Pancreas (tissue), 10 donors: ENCODE measurements around the gene CTRB2. TPM values are rescaled to one million over a fixed set of nuclear protein-coding genes. Genes with fewer than 3 reads are reported as not detected.
"Not testable (repeated sequence)": the region's sequence is repeated elsewhere in the genome, so short reads cannot be mapped to it uniquely, and the experiment has no call there.

Experiments used
- ATAC-seq, 4 donors: fragments of 200-7000 bp; cut with Tn5 transposase; one replicate each; pipeline versions ENCODE4 v1.8.0 to v1.9.1; 2020; ENCODE audit warnings: mild to moderate bottlenecking in 4 of 4, moderate library complexity in 4 of 4
- DNase-seq, 6 donors: peaks; one replicate each; pipeline ENCODE4 v3.0.0-alpha.2; 2020
- FAIRE-seq: peaks from 2 replicates; lab custom pipeline; 2012; peaks lifted over from hg19 to GRCh38; lab: Jason Lieb, UNC
- H3K27ac ChIP-seq, 4 donors: fragments of 200-600 bp; sonication (generic); 1 replicate in 3 of 4; 2 replicates in 1 of 4; pipeline versions ENCODE4 v1.5.0 to v1.8.0; 2020
- H3K27me3 ChIP-seq, 4 donors: fragments of 200-600 bp; one replicate each; pipeline ENCODE4 v1.8.0; 2021
- H3K36me3 ChIP-seq, 3 donors: fragments of 200-600 bp; sonication (generic) in 1 of 3; one replicate each; pipeline versions ENCODE4 v1.5.0 to v1.8.0; 2020 to 2021
- H3K4me1 ChIP-seq, 3 donors: fragments of 200-600 bp; one replicate each; pipeline ENCODE4 v1.8.0; 2021
- H3K4me3 ChIP-seq, 4 donors: fragments of 200-600 bp; sonication (generic) in 2 of 4; one replicate each; pipeline versions ENCODE4 v1.5.0 to v1.8.0; 2020 to 2021
- H3K9me3 ChIP-seq, 4 donors: fragments of 200-600 bp; one replicate each; pipeline ENCODE4 v1.8.0; 2021
- CTCF ChIP-seq, 4 donors: fragments of 200-600 bp; sonication (generic) in 3 of 4; IDR thresholded peaks; one replicate each; pipeline versions ENCODE4 v1.5.0 to v1.8.0; 2021; ENCODE audit warnings: antibody characterized with exemption in 4 of 4
- WGBS, 2 donors: extraction: QIAGEN DNeasy Blood & Tissue Kit; methylation state at CpG; one replicate each; pipeline ENCODE4 v1.1.7; 2013; 5-methylcytosine and 5-hydroxymethylcytosine counted together
- intact Hi-C, 3 donors: fragments of 100-400 bp; cut with DNase I; formaldehyde crosslinking; loops; one replicate each; pipeline versions ENCODE4 v1.11.1 to v1.14.2; 2022
- polyA plus RNA-seq, 2 donors: library from polyadenylated mRNA; stranded (reverse); fragments of 200-250 nt; gene quantifications; one replicate each; pipeline ENCODE4 v1.2.3, GENCODE V29; 2013
- total RNA-seq, 6 donors: library from RNA; stranded (reverse); fragmentation: NEBNext Ultra II Directional in 4 of 6; extraction: Animal tissue kit (Norgen Biotek cat#: 25700) in 4 of 6; gene quantifications; one replicate each; pipeline versions ENCODE4 v1.2.1 to v1.2.4, GENCODE V29; 2021 to 2023
- donor health status: healthy with polysubstance abuse.
- donor health status: DM: no; HTN: no; CAD: no; lungs with moderate emphysema.
- donor health status: DM: no; HTN: no; CAD: no.
- donor health status: control.
- donor health status: control.
- donor health status: Bipolar disorder and iron deficiency.
- donor health status: DM: yes; HTN: yes; CAD: no.
- donor health status: DM: no; HTN: no; CAD: no.
- donor health status: DM: no; HTN: no; CAD: no.
- donor health status: DM: yes; HTN: yes; CAD: no.

Gene CTRB2
- total and polyA plus RNA-seq, 8 donors = 20,002 to 57,899 (median 37,962) TPM

GRCh38 chr16:75216127-75216526 is 9.2 kb upstream of the CTRB2 start:
- H3K9me3 ChIP-seq = no peaks in the 10 kb centered on the region
- H3K27me3 ChIP-seq = no peaks in the 10 kb centered on the region
- peaks cover 4 to 15% (median 11%) of the 10 kb centered on the region in 3 donors for H3K4me1 ChIP-seq
- 35 to 39% methylated on average over 2 of the region's 2 CpGs for WGBS, 2 donors
- DNase-seq (peak in 3 of 6 donors; percentile 42 to 68 (median 52)), ATAC-seq (peak; percentile 19 to 43 (median 40)), FAIRE-seq (no peak)
- no peak for TF ChIP-seq CTCF (IDR thresholded peaks at IDR 0.05)
- peaks cover 0 to 4% (median 0%) of the 10 kb centered on the region in 3 donors for H3K36me3 ChIP-seq
- H3K4me3 ChIP-seq = peak overlapping the region in 1 of 4 donors; percentile 60
- intact Hi-C loops = no loop called here
- peak overlapping the region; percentile 56 to 98 (median 91) for H3K27ac ChIP-seq

DNA sequence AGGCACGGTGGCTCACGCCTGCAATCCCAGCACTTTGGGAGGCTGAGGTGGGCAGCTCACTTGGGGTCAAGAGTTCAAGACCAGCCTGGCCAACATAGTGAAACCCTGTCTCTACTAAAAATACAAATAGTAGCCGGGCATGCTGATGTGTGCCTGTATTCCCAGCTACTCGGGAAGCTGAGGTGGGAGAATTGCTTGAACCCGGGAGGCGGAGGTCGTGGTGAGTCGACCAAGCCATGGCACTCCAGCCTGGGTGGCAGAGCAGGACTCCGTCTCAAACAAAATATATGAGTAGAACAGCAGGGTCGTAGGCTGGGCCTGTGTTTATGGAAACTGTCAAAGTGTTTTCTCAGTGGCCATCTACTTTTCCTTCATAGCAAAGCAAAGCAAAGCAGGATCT is 4.3 kb upstream of the CTRB2 start:
- H3K36me3 ChIP-seq, H3K27ac ChIP-seq, H3K9me3 ChIP-seq, H3K27me3 ChIP-seq, ATAC-seq, H3K4me3 ChIP-seq, FAIRE-seq, intact Hi-C loops: not testable (repeated sequence)
- H3K4me1 ChIP-seq = peaks cover 5 to 19% (median 12%) of the 10 kb centered on the region in 3 donors
- peak in 1 of 6 donors; percentile 28 for DNase-seq
- WGBS, 2 donors = 85 to 86% methylated on average over 10 of the region's 10 CpGs

GRCh38 chr16:75209944-75210343 is 3.0 kb upstream of the CTRB2 start:
- Histone ChIP-seq H3K4me1 (peaks cover 5 to 15% (median 7%) of the 10 kb centered on the region in 3 donors), H3K9me3 (no peaks in the 10 kb centered on the region), H3K27ac (no peak overlapping the region), H3K4me3 (no peak overlapping the region), H3K27me3 (no peaks in the 10 kb centered on the region), H3K36me3 (peaks cover 0 to 9% (median 0%) of the 10 kb centered on the region in 3 donors)
- ATAC-seq (no peak), FAIRE-seq (no peak), DNase-seq (peak in 1 of 6 donors; percentile 11)
- WGBS, 2 donors = 86 to 87% methylated on average over 5 of the region's 5 CpGs
- intact Hi-C loops = no loop called here
- TF ChIP-seq CTCF (IDR thresholded peaks at IDR 0.05) = no peak

DNA sequence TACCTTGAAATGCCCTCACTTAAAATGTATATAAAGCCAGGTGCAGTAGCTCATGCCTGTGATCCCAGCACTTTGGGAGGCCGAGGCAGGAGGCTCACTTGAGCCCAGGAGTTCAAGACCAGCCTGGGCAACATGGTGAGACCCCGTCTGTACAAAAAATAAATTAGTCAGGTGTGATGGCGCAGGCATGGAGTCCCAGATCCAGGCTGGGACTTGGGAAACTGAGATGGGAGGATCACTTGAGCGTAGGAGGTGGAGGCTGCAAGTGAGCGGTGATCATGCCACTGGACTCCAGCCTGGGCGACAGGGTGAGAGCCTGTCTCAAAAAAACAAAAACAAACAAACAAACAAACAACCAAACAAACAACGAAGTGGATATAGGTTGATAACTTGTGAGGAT is 2.6 kb upstream of the CTRB2 start:
- H3K27me3 ChIP-seq, ATAC-seq, H3K9me3 ChIP-seq, H3K36me3 ChIP-seq, intact Hi-C loops, H3K4me3 ChIP-seq, H3K27ac ChIP-seq, FAIRE-seq: not testable (repeated sequence)
- 85 to 91% methylated on average over 7 of the region's 7 CpGs for WGBS, 2 donors
- peak in 1 of 6 donors; percentile 5 for DNase-seq
- peaks cover 5 to 15% (median 7%) of the 10 kb centered on the region in 3 donors for H3K4me1 ChIP-seq

- H3K36me3 ChIP-seq = peaks cover 0 to 9% (median 0%) of the 10 kb centered on the region in 3 donors
- no peak overlapping the region for H3K4me3 ChIP-seq
- TF ChIP-seq CTCF (IDR thresholded peaks at IDR 0.05) = no peak
- intact Hi-C loops = no loop called here
- DNase-seq (peak in 4 of 6 donors; percentile 43 to 81 (median 74)), FAIRE-seq (no peak), ATAC-seq (no peak)
- peak overlapping the region in 1 of 4 donors; percentile 8 for H3K27ac ChIP-seq
- peaks cover 5 to 15% (median 7%) of the 10 kb centered on the region in 3 donors for H3K4me1 ChIP-seq
- no peaks in the 10 kb centered on the region for H3K9me3 ChIP-seq
- H3K27me3 ChIP-seq = no peaks in the 10 kb centered on the region
- 75 to 76% methylated on average over 27 of the region's 27 CpGs for WGBS, 2 donors
Observed at GRCh38 chr16:75208861-75209505, 2.0 kb upstream of the CTRB2 start.
